ENCODE measurements around the gene MRPS18B.

- TF ChIP-seq CTCF (IDR thresholded peaks at IDR 0.05) (no peak), POLR2AphosphoS5 (IDR thresholded peaks at IDR 0.05) (no peak)
Observed at GRCh38 chr6:30618270-30618797, 694 bp downstream of the MRPS18B start.

Data from suprapubic skin (tissue), 3 donors.